GM12891 (cell line): Measurements from ENCODE around the gene PSD.
A peak's percentile ranks its signal among the peaks of the same experiment; 100 is the strongest.

Source experiments
- DNase-seq: peaks from one replicate; pipeline ENCODE4 v3.0.0; 2011; ENCODE audit warnings: low spot score; ENCODE audit not compliant: insufficient read length
- FAIRE-seq: peaks from 2 replicates; lab custom pipeline; 2011; peaks lifted over from hg19 to GRCh38; lab: Jason Lieb, UNC
- PAX5 ChIP-seq: IDR thresholded peaks from 2 replicates; pipeline ENCODE4 v1.6.1; 2011; ENCODE audit warnings: low read length, moderate library complexity, mild to moderate bottlenecking; ENCODE audit not compliant: insufficient read depth, severe bottlenecking
- POLR2A ChIP-seq: IDR thresholded peaks from 2 replicates; pipeline ENCODE4 v1.6.1; 2011; ENCODE audit warnings: low read depth, low read length, control low read depth
- POLR2AphosphoS5 ChIP-seq: IDR thresholded peaks from 2 replicates; pipeline ENCODE4 v1.6.1; 2011; ENCODE audit warnings: low read depth, low read length, control low read depth
- POU2F2 ChIP-seq: IDR thresholded peaks from 2 replicates; pipeline ENCODE4 v1.6.1; 2011; ENCODE audit warnings: low read depth, mild to moderate bottlenecking, control low read depth, low read length, moderate library complexity
- SPI1 ChIP-seq: IDR thresholded peaks from 2 replicates; pipeline ENCODE4 v1.6.1; 2011; ENCODE audit warnings: low read depth, low read length, control low read depth
- TAF1 ChIP-seq: IDR thresholded peaks from 2 replicates; pipeline ENCODE4 v1.6.1; 2011; ENCODE audit warnings: low read depth, low read length, control low read depth

PSD gene

GRCh38 chr10:102420714-102421506 lies 2.3 kb upstream of the PSD start, which contains the start of gene FBXL15:
Gene FBXL15 (plus strand): TSS chr10:102420836. CDS start chr10:102421130, 294 bp downstream.
- FAIRE-seq, result peak; percentile 98

GRCh38 chr10:102420181-102420713 lies 1.7 kb upstream of the PSD start:
- FAIRE-seq (no peak), DNase-seq (no peak)
- TF ChIP-seq POLR2A (no peak), SPI1 (no peak), POU2F2 (no peak), TAF1 (no peak), POLR2AphosphoS5 (no peak), PAX5 (no peak)

More at GRCh38 chr10:102420714-102421506, 2.3 kb upstream of the PSD start, which contains the start of gene FBXL15:
- peak; percentile 97 for DNase-seq
- peak; percentile 54; the same call in 1 of the 2 replicates for TF ChIP-seq POLR2A
- peak; percentile 45 for TF ChIP-seq PAX5
- TF ChIP-seq POU2F2, result peak; percentile 86; the same call in 1 of the 2 replicates
- peak; percentile 76 for TF ChIP-seq TAF1
- peak; percentile 23; the same call in 1 of the 2 replicates for TF ChIP-seq SPI1
- 0 out of 2 replicates have a peak, but pooled peaks have one; percentile 44 for TF ChIP-seq POLR2AphosphoS5

GRCh38 chr10:102419269-102420180 lies 940 bp upstream of the PSD start:
- TF ChIP-seq POLR2AphosphoS5 (no peak), POU2F2 (no peak), PAX5 (no peak), TAF1 (no peak), SPI1 (no peak), POLR2A (no peak)
- DNase-seq (no peak), FAIRE-seq (peak; percentile 84)

- FAIRE-seq, result no peak
- no peak for DNase-seq
- TF ChIP-seq PAX5 (no peak), POLR2A (no peak), TAF1 (no peak), POU2F2 (no peak), SPI1 (no peak), POLR2AphosphoS5 (no peak)
These were observed 1.9 kb downstream of the PSD start for GRCh38 chr10:102416695-102417094.

- TF ChIP-seq POLR2A, result no peak
- no peak for TF ChIP-seq SPI1
- no peak for TF ChIP-seq POU2F2
- no peak for TF ChIP-seq TAF1
- TF ChIP-seq POLR2AphosphoS5, result no peak
- no peak for TF ChIP-seq PAX5
- FAIRE-seq, result no peak
- DNase-seq, result no peak
These were observed 2.3 kb downstream of the PSD start for GRCh38 chr10:102416283-102416682.

GRCh38 chr10:102414749-102415148 lies 3.8 kb downstream of the PSD start:
- no peak for FAIRE-seq
- TF ChIP-seq POLR2AphosphoS5, result no peak
- no peak for DNase-seq

GRCh38 chr10:102413806-102414561 lies 4.6 kb downstream of the PSD start:
- DNase-seq (no peak), FAIRE-seq (no peak)
- TF ChIP-seq POLR2A (no peak), TAF1 (no peak), PAX5 (no peak), POLR2AphosphoS5 (no peak), SPI1 (no peak), POU2F2 (no peak)

- DNase-seq (peak; percentile 82), FAIRE-seq (peak; percentile 65)
- TF ChIP-seq POLR2AphosphoS5, result no peak
- TF ChIP-seq SPI1, result no peak
- no peak for TF ChIP-seq TAF1
- no peak for TF ChIP-seq POU2F2
- no peak for TF ChIP-seq POLR2A
- no peak for TF ChIP-seq PAX5
These were observed 5.4 kb downstream of the PSD start for GRCh38 chr10:102413053-102413705.

- DNase-seq (no peak), FAIRE-seq (no peak)
- TF ChIP-seq POLR2A (no peak), TAF1 (no peak), POU2F2 (no peak), PAX5 (no peak), POLR2AphosphoS5 (no peak), SPI1 (no peak)
These were observed 6.3 kb downstream of the PSD start for GRCh38 chr10:102412293-102412692.
